ENCODE results near the gene USP17L19. TPM values are rescaled to one million over a fixed set of nuclear protein-coding genes. Genes with fewer than 3 reads are reported as not detected.
A peak's percentile ranks its signal among the peaks of the same experiment; 100 is the strongest.
"Not testable (repeated sequence)": the region's sequence is repeated elsewhere in the genome, so short reads cannot be mapped to it uniquely, and the experiment has no call there.

Gene USP17L19, protein sequence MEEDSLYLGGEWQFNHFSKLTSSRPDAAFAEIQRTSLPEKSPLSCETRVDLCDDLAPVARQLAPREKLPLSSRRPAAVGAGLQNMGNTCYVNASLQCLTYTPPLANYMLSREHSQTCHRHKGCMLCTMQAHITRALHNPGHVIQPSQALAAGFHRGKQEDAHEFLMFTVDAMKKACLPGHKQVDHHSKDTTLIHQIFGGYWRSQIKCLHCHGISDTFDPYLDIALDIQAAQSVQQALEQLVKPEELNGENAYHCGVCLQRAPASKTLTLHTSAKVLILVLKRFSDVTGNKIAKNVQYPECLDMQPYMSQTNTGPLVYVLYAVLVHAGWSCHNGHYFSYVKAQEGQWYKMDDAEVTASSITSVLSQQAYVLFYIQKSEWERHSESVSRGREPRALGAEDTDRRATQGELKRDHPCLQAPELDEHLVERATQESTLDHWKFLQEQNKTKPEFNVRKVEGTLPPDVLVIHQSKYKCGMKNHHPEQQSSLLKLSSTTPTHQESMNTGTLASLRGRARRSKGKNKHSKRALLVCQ
- total RNA-seq = not detected

DNA sequence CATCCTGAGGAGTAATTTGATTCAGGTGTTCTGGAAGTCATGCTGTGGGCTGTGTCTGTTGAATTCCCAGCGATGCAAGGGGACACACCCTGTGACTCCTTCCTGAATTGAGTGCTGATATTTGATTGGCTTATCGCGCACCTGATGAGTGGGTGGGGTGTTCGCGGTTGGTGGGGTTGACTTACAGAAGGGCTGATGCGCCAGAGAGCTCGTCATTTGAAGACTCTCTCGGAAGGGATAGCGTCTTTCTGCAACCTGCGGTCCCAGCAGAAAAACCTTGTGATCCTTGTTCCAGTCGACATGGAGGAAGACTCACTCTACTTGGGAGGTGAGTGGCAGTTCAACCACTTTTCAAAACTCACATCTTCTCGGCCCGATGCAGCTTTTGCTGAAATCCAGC lies at the start of gene USP17L19:
Gene USP17L19 (plus strand): TSS at position 301 of the 400 bp plus-strand sequence. CDS start 0 bp downstream, at position 301.
- WGBS = no CpG with 5 or more reads among the region's 13 CpGs
- not testable (repeated sequence) for DNase-seq (ENCODE audit: low spot score in 2 of 2); H3K27ac ChIP-seq; H3K36me3 ChIP-seq; H3K4me3 ChIP-seq; H3K9me3 ChIP-seq; H3K27me3 ChIP-seq; H3K4me1 ChIP-seq

DNA sequence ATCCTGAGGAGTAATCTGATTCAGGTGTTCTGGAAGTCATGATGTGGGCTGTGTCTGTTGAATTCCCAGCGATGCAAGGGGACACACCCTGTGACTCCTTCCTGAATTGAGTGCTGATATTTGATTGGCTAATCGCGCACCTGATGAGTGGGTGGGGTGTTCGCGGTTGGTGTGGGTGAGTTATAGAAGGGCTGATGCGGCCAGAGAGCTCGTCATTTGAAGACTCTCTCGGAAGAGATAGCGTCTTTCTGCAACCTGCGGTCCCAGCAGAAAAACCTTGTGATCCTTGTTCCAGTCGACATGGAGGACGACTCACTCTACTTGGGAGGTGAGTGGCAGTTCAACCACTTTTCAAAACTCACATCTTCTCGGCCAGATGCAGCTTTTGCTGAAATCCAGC lies 42.8 kb upstream of the USP17L19 start, which contains the start of gene USP17L10:
Gene USP17L10 (plus strand): TSS at position 301 of the 400 bp plus-strand sequence. CDS start 0 bp downstream, at position 301.
- not testable (repeated sequence) for H3K4me1 ChIP-seq; DNase-seq (ENCODE audit: low spot score in 2 of 2); H3K36me3 ChIP-seq; H3K4me3 ChIP-seq; H3K9me3 ChIP-seq; H3K27ac ChIP-seq; H3K27me3 ChIP-seq
- no CpG with 5 or more reads among the region's 13 CpGs for WGBS

DNA sequence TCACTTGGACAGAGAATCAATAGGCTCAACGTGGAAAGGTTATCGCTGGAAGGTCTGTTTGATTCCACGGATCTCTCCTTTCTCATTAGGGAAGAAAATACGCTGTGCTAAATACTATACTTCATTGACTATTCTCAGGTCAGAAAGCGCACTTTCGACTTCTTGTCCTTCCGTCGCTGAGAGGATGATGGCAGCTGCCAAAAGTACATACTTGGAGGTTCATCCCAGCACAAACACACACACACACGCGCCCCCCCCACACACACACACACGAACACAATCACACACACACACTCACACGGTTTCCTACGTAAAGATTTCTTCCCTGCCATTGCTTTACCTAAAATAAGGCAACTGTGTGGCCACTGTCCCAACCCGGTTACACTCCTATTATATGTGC lies 38.5 kb upstream of the USP17L19 start:
- H3K27ac ChIP-seq, H3K4me3 ChIP-seq, H3K36me3 ChIP-seq, H3K4me1 ChIP-seq, H3K27me3 ChIP-seq, H3K9me3 ChIP-seq: not testable (repeated sequence)
- WGBS = 77% methylated on average over 10 of the region's 14 CpGs
- DNase-seq (ENCODE audit: low spot score in 2 of 2) = peak in 1 of 2 donors; percentile 60

DNA sequence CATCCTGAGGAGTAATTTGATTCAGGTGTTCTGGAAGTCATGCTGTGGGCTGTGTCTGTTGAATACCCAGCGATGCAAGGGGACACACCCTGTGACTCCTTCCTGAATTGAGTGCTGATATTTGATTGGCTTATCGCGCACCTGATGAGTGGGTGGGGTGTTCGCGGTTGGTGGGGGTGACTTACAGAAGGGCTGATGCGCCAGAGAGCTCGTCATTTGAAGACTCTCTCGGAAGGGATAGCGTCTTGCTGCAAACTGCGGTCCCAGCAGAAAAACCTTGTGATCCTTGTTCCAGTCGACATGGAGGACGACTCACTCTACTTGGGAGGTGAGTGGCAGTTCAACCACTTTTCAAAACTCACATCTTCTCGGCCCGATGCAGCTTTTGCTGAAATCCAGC lies 38.1 kb upstream of the USP17L19 start, which contains the start of gene USP17L11:
Gene USP17L11 (plus strand): TSS at position 301 of the 400 bp plus-strand sequence. CDS start 0 bp downstream, at position 301.
- not testable (repeated sequence) for H3K4me3 ChIP-seq; H3K27me3 ChIP-seq; DNase-seq (ENCODE audit: low spot score in 2 of 2); H3K9me3 ChIP-seq; H3K27ac ChIP-seq; H3K4me1 ChIP-seq; H3K36me3 ChIP-seq
- no CpG with 5 or more reads among the region's 14 CpGs for WGBS

DNA sequence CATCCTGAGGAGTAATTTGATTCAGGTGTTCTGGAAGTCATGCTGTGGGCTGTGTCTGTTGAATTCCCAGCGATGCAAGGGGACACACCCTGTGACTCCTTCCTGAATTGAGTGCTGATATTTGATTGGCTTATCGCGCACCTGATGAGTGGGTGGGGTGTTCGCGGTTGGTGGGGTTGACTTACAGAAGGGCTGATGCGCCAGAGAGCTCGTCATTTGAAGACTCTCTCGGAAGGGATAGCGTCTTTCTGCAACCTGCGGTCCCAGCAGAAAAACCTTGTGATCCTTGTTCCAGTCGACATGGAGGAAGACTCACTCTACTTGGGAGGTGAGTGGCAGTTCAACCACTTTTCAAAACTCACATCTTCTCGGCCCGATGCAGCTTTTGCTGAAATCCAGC lies 33.3 kb upstream of the USP17L19 start, which contains the start of gene USP17L12:
Gene USP17L12 (plus strand): TSS at position 301 of the 400 bp plus-strand sequence. CDS start 0 bp downstream, at position 301.
- H3K27me3 ChIP-seq; H3K27ac ChIP-seq; H3K9me3 ChIP-seq; DNase-seq (ENCODE audit: low spot score in 2 of 2); H3K36me3 ChIP-seq; H3K4me1 ChIP-seq; H3K4me3 ChIP-seq: not testable (repeated sequence)
- no CpG with 5 or more reads among the region's 13 CpGs for WGBS

DNA sequence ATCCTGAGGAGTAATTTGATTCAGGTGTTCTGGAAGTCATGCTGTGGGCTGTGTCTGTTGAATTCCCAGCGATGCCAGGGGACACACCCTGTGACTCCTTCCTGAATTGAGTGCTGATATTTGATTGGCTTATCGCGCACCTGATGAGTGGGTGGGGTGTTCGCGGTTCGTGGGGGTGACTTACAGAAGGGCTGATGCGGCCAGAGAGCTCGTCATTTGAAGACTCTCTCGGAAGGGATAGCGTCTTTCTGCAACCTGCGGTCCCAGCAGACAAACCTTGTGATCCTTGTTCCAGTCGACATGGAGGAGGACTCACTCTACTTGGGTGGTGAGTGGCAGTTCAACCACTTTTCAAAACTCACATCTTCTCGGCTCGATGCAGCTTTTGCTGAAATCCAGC lies 28.6 kb upstream of the USP17L19 start, which contains the start of gene USP17L13:
Gene USP17L13 (plus strand): TSS at position 301 of the 400 bp plus-strand sequence. CDS start 0 bp downstream, at position 301.
- WGBS = no CpG with 5 or more reads among the region's 14 CpGs
- H3K27ac ChIP-seq; H3K4me3 ChIP-seq; H3K27me3 ChIP-seq; H3K4me1 ChIP-seq; H3K9me3 ChIP-seq; DNase-seq (ENCODE audit: low spot score in 2 of 2); H3K36me3 ChIP-seq: not testable (repeated sequence)

DNA sequence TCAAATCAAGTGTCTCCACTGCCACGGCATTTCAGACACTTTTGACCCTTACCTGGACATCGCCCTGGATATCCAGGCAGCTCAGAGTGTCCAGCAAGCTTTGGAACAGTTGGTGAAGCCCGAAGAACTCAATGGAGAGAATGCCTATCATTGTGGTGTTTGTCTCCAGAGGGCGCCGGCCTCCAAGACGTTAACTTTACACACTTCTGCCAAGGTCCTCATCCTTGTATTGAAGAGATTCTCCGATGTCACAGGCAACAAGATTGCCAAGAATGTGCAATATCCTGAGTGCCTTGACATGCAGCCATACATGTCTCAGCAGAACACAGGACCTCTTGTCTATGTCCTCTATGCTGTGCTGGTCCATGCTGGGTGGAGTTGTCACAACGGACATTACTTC lies 22.9 kb upstream of the USP17L19 start:
- peak in 1 of 2 donors; percentile 60 for DNase-seq (ENCODE audit: low spot score in 2 of 2)
- H3K4me3 ChIP-seq, H3K4me1 ChIP-seq, H3K36me3 ChIP-seq, H3K9me3 ChIP-seq, H3K27me3 ChIP-seq, H3K27ac ChIP-seq: not testable (repeated sequence)
- 100% methylated on average over 4 of the region's 8 CpGs for WGBS

DNA sequence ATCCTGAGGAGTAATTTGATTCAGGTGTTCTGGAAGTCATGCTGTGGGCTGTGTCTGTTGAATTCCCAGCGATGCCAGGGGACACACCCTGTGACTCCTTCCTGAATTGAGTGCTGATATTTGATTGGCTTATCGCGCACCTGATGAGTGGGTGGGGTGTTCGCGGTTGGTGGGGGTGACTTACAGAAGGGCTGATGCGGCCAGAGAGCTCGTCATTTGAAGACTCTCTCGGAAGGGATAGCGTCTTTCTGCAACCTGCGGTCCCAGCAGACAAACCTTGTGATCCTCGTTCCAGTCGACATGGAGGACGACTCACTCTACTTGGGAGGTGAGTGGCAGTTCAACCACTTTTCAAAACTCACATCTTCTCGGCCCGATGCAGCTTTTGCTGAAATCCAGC lies 19.1 kb upstream of the USP17L19 start, which contains the start of gene USP17L15:
Gene USP17L15 (plus strand): TSS at position 301 of the 400 bp plus-strand sequence. CDS start 0 bp downstream, at position 301.
- no CpG with 5 or more reads among the region's 15 CpGs for WGBS
- H3K4me3 ChIP-seq; H3K9me3 ChIP-seq; H3K27me3 ChIP-seq; H3K27ac ChIP-seq; H3K4me1 ChIP-seq; DNase-seq (ENCODE audit: low spot score in 2 of 2); H3K36me3 ChIP-seq: not testable (repeated sequence)

DNA sequence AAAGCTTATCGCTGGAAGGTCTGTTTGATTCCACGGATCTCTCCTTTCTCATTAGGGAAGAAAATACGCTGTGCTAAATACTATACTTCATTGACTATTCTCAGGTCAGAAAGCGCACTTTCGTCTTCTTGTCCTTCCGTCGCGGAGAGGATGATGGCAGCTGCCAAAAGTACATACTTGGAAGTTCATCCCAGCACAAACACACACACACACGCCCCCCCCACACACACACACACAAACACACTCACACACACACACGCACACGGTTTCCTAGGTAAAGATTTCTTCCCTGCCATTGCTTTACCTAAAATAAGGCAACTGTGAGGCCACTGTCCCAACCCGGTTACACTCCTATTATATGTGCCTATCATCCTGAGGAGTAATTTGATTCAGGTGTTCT lies 14.7 kb upstream of the USP17L19 start:
- no CpG with 5 or more reads among the region's 12 CpGs for WGBS
- not testable (repeated sequence) for H3K36me3 ChIP-seq, H3K4me1 ChIP-seq, H3K9me3 ChIP-seq, H3K27me3 ChIP-seq, H3K27ac ChIP-seq, H3K4me3 ChIP-seq
- DNase-seq (ENCODE audit: low spot score in 2 of 2) = peak; percentile 10 to 78

DNA sequence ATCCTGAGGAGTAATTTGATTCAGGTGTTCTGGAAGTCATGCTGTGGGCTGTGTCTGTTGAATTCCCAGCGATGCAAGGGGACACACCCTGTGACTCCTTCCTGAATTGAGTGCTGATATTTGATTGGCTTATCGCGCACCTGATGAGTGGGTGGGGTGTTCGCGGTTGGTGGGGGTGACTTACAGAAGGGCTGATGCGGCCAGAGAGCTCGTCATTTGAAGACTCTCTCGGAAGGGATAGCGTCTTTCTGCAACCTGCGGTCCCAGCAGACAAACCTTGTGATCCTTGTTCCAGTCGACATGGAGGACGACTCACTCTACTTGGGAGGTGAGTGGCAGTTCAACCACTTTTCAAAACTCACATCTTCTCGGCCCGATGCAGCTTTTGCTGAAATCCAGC lies 9.6 kb upstream of the USP17L19 start, which contains the start of gene USP17L17:
Gene USP17L17 (plus strand): TSS at position 301 of the 400 bp plus-strand sequence. CDS start 0 bp downstream, at position 301.
- H3K4me3 ChIP-seq; H3K36me3 ChIP-seq; H3K9me3 ChIP-seq; DNase-seq (ENCODE audit: low spot score in 2 of 2); H3K4me1 ChIP-seq; H3K27ac ChIP-seq; H3K27me3 ChIP-seq: not testable (repeated sequence)
- no CpG with 5 or more reads among the region's 14 CpGs for WGBS

DNA sequence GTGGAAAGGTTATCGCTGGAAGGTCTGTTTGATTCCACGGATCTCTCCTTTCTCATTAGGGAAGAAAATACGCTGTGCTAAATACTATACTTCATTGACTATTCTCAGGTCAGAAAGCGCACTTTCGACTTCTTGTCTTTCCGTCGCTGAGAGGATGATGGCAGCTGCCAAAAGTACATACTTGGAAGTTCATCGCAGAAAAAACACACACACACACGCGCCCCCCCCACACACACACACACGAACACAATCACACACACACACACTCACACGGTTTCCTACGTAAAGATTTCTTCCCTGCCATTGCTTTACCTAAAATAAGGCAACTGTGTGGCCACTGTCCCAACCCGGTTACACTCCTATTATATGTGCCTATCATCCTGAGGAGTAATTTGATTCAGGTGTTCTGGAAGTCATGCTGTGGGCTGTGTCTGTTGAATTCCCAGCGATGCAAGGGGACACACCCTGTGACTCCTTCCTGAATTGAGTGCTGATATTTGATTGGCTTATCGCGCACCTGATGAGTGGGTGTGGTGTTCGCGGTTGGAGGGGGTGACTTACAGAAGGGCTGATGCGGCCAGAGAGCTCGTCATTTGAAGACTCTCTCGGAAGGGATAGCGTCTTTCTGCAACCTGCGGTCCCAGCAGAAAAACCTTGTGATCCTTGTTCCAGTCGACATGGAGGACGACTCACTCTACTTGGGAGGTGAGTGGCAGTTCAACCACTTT lies 5.1 kb upstream of the USP17L19 start, which contains the start of gene USP17L18:
Gene USP17L18 (plus strand): TSS at position 678 of the 728 bp plus-strand sequence. CDS start 0 bp downstream, at position 678.
- not testable (repeated sequence) for H3K36me3 ChIP-seq, H3K4me1 ChIP-seq, H3K4me3 ChIP-seq, H3K27ac ChIP-seq, H3K27me3 ChIP-seq, H3K9me3 ChIP-seq
- WGBS = 91% methylated on average over 10 of the region's 26 CpGs
- peak; percentile 64 to 91 for DNase-seq (ENCODE audit: low spot score in 2 of 2)

DNA sequence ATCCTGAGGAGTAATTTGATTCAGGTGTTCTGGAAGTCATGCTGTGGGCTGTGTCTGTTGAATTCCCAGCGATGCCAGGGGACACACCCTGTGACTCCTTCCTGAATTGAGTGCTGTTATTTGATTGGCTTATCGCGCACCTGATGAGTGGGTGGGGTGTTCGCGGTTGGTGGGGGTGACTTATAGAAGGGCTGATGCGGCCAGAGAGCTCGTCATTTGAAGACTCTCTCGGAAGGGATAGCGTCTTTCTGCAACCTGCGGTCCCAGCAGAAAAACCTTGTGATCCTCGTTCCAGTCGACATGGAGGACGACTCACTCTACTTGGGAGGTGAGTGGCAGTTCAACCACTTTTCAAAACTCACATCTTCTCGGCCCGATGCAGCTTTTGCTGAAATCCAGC lies 4.6 kb downstream of the USP17L19 start, which contains the start of gene USP17L20:
Gene USP17L20 (plus strand): TSS at position 301 of the 400 bp plus-strand sequence. CDS start 0 bp downstream, at position 301.
- H3K27me3 ChIP-seq, H3K9me3 ChIP-seq: not testable (repeated sequence)
- WGBS = no CpG with 5 or more reads among the region's 15 CpGs

DNA sequence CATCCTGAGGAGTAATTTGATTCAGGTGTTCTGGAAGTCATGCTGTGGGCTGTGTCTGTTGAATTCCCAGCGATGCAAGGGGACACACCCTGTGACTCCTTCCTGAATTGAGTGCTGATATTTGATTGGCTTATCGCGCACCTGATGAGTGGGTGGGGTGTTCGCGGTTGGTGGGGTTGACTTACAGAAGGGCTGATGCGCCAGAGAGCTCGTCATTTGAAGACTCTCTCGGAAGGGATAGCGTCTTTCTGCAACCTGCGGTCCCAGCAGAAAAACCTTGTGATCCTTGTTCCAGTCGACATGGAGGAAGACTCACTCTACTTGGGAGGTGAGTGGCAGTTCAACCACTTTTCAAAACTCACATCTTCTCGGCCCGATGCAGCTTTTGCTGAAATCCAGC lies 9.4 kb downstream of the USP17L19 start, which contains the start of gene USP17L21:
Gene USP17L21 (plus strand): TSS at position 301 of the 400 bp plus-strand sequence. CDS start 0 bp downstream, at position 301.
- not testable (repeated sequence) for H3K36me3 ChIP-seq; H3K4me1 ChIP-seq; H3K4me3 ChIP-seq; DNase-seq (ENCODE audit: low spot score in 2 of 2); H3K27ac ChIP-seq; H3K27me3 ChIP-seq; H3K9me3 ChIP-seq
- WGBS = no CpG with 5 or more reads among the region's 13 CpGs

More for the DNA sequence above, 4.6 kb downstream of the USP17L19 start, which contains the start of gene USP17L20:
- H3K36me3 ChIP-seq; H3K4me3 ChIP-seq; H3K27ac ChIP-seq; DNase-seq (ENCODE audit: low spot score in 2 of 2); H3K4me1 ChIP-seq: not testable (repeated sequence)

Data from suprapubic skin (tissue), 4 donors.